Right lobe of liver (tissue), 4 donors: Measurements from ENCODE around the gene KAT2B.

ENCODE experiments used
- POLR2A ChIP-seq: fragments of 450-650 bp; IDR thresholded peaks from one replicate; pipeline ENCODE4 v1.6.1; 2017; ENCODE audit warnings: antibody characterized with exemption, mild to moderate bottlenecking
- TF ChIP-seq, protein P1 (sequence below), 4 donors: fragments of 200-600 bp in 3 of 4; fragments of 450-650 bp in 1 of 4; IDR thresholded peaks; one replicate each; pipeline versions ENCODE4 v1.5.1 to v1.8.0; 2016 to 2022; ENCODE audit warnings: antibody characterized with exemption in 4 of 4, mild to moderate bottlenecking in 2 of 4
- donor health status: DM: no; HTN: no; CAD: no.
- donor health status: DM: no; HTN: no; CAD: no.
- donor health status: DM: no; HTN: yes; CAD: no.

DNA sequence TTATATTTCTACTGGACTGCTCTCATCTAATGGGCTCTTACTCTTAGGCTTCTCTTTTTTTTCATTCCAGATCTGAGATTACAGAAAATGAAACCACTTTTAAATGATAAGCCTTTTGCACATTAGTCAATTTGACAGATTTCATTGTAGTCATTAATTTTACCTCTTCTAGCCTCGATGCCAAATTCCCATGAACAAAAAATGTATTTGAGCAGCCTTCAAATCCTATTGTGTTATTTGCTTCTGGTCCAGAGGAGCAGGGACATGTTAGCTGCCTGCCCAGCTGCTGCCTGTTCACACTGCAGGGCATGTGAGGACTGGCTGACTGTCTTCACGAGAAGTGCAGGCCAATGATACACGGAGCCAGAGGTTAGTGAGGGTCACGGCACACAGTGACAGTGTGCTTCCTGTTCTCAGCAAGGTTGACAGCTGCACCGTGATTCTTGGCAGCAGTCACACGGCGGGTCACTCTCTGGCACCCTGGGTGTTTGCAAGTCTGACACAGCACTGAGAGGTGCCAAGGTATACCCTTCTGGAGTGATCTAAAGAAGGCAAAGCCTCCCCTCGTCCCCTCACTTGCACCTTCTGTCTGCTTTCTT lies 40.8 kb downstream of the KAT2B start:
- TF ChIP-seq, protein P1, sequence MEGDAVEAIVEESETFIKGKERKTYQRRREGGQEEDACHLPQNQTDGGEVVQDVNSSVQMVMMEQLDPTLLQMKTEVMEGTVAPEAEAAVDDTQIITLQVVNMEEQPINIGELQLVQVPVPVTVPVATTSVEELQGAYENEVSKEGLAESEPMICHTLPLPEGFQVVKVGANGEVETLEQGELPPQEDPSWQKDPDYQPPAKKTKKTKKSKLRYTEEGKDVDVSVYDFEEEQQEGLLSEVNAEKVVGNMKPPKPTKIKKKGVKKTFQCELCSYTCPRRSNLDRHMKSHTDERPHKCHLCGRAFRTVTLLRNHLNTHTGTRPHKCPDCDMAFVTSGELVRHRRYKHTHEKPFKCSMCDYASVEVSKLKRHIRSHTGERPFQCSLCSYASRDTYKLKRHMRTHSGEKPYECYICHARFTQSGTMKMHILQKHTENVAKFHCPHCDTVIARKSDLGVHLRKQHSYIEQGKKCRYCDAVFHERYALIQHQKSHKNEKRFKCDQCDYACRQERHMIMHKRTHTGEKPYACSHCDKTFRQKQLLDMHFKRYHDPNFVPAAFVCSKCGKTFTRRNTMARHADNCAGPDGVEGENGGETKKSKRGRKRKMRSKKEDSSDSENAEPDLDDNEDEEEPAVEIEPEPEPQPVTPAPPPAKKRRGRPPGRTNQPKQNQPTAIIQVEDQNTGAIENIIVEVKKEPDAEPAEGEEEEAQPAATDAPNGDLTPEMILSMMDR (IDR thresholded peaks at IDR 0.05) = no peak
- peak; percentile 41 for TF ChIP-seq POLR2A
